OCI-LY7 (cell line): Measurements from ENCODE around the gene RBM20.

Source experiments
- CTCF ChIP-seq: fragments of 200-600 bp; sonication (generic); conservative IDR thresholded peaks from 2 replicates; pipeline ENCODE4 v1.5.1; 2014; ENCODE audit warnings: mild to moderate bottlenecking, antibody characterized with exemption, low read length, moderate library complexity, mixed read lengths
- EZH2phosphoT487 ChIP-seq: fragments of 200-600 bp; sonication (generic); IDR thresholded peaks from 2 replicates; pipeline ENCODE4 v1.6.1; 2018; ENCODE audit warnings: low read depth, borderline replicate concordance, mild to moderate bottlenecking, mixed run types, antibody characterized with exemption, low read length, moderate library complexity, mixed read lengths

DNA sequence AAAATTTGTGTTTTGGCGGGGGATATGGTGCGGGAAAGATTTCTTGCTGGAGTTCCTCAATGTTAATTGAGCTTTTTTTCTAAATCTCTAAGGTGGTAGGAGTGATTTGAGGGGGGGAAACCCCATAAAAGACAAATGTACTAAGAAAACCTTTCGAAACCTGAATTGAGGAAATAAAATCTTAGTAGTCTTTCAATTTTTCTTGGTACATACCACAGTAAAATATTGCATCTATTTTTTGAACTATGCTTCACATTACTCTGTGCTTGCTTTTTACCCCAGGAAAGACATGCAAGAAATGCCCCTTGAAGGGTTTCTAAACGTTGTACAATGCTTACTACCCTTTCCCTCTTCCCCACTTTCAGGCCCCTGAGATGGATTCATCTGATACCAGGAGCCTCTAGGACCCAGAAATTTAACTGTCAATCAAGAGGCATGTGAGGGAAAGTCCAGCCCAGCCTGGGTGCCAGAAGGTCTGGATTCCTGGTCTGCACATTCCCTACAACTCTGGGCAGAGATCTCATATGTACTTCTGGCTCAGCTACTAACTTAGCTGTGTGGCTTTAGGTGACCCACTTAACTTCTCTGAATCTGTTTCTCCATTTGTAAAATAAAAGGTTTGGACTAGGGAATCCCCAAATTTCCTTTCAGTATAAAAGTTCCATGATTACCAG is 221.8 kb downstream of the RBM20 start:
- TF ChIP-seq CTCF (no peak), EZH2phosphoT487 (no peak)
